ENCODE data around the gene CEP128.

- TF ChIP-seq EZH2 (IDR thresholded peaks at IDR 0.05) (no peak), POLR2AphosphoS5 (IDR thresholded peaks at IDR 0.05; ENCODE audit: borderline replicate concordance, low read depth, low read length) (no peak), FOXP2 (optimal IDR thresholded peaks at IDR 0.05; ENCODE audit: control extremely low read depth, extremely low read length, insufficient read depth) (no peak)
Measured at GRCh38 chr14:80770114-80770908, 171.2 kb downstream of the CEP128 start.
